PC-3 (cell line): ENCODE measurements around the gene LRP2BP. TPM values are rescaled to one million over a fixed set of nuclear protein-coding genes. Genes with fewer than 3 reads are reported as not detected.

ENCODE experiments used
- ATAC-seq: fragments of 200-7000 bp; cut with Tn5 transposase; 2 replicates; pipeline ENCODE4 v1.9.1; 2020; ENCODE audit warnings: mild to moderate bottlenecking, moderate library complexity
- BruUV-seq: library from RNA; stranded (reverse); fragments of 400-500 nt; replicated peaks from 2 replicates; lab custom pipeline; 2021; lab: Mats Ljungman, UMichigan
- CTCF ChIA-PET: fragments of 300-600 bp; sonication (Branson Sonifier 250); formaldehyde crosslinking; loops from one replicate; lab custom pipeline; 2022; ENCODE audit warnings: antibody characterized with exemption; lab: Charles Lee
- POLR2A ChIA-PET: fragments of 300-600 bp; sonication (Branson Sonifier 250); formaldehyde crosslinking; loops from one replicate; lab custom pipeline; 2022; ENCODE audit warnings: antibody characterized with exemption; ENCODE audit not compliant: unreplicated experiment; lab: Charles Lee
- DNase-seq: peaks from one replicate; pipeline ENCODE4 v3.0.0-alpha.2; 2015
- H2AFZ ChIP-seq: fragments of 300-600 bp; sonication (generic); 2 replicates; pipeline ENCODE4 v1.6.0; 2016; ENCODE audit warnings: antibody characterized with exemption, low read length
- H3F3A ChIP-seq: fragments of 300-600 bp; sonication (generic); one replicate; pipeline ENCODE4 v1.6.0; 2017; ENCODE audit warnings: antibody characterized with exemption, low read length, control low read depth, mild to moderate bottlenecking; ENCODE audit not compliant: unreplicated experiment
- H3K27ac ChIP-seq: fragments of 300-600 bp; sonication (generic); 2 replicates; pipeline ENCODE4 v1.5.1; 2016; ENCODE audit warnings: mild to moderate bottlenecking, low read length
- H3K27me3 ChIP-seq: fragments of 300-600 bp; sonication (generic); 2 replicates; pipeline ENCODE4 v1.6.1; 2016; ENCODE audit warnings: low read length, mixed read lengths
- H3K36me3 ChIP-seq: fragments of 300-600 bp; sonication (generic); 2 replicates; pipeline ENCODE4 v1.6.1; 2016; ENCODE audit warnings: low read depth, mixed run types, low read length, mixed read lengths
- H3K4me1 ChIP-seq: fragments of 300-600 bp; sonication (generic); 2 replicates; pipeline ENCODE4 v1.5.1; 2016; ENCODE audit warnings: low read length; ENCODE audit not compliant: insufficient read depth
- H3K4me2 ChIP-seq: fragments of 300-600 bp; sonication (generic); 2 replicates; pipeline ENCODE4 v1.6.0; 2016; ENCODE audit warnings: low read length
- H3K4me3 ChIP-seq: fragments of 300-600 bp; sonication (generic); 2 replicates; pipeline ENCODE4 v1.5.1; 2016; ENCODE audit warnings: mild to moderate bottlenecking, low read length, mixed read lengths
- H3K79me2 ChIP-seq: fragments of 300-600 bp; sonication (generic); 2 replicates; pipeline ENCODE4 v1.6.1; 2017; ENCODE audit warnings: low read length, mixed read lengths
- H3K9ac ChIP-seq: fragments of 300-600 bp; sonication (generic); 2 replicates; pipeline ENCODE4 v1.6.0; 2016; ENCODE audit warnings: mild to moderate bottlenecking, low read length
- H3K9me2 ChIP-seq: fragments of 300-600 bp; sonication (generic); replicated peaks from 2 replicates; pipeline ENCODE4 v1.6.1; 2016; ENCODE audit warnings: mixed run types, low read length, mixed read lengths
- H3K9me3 ChIP-seq: fragments of 300-600 bp; sonication (generic); 2 replicates; pipeline ENCODE4 v1.6.1; 2016; ENCODE audit warnings: low read length, mixed read lengths
- H4K20me1 ChIP-seq: fragments of 300-600 bp; sonication (generic); 2 replicates; pipeline ENCODE4 v1.6.1; 2016; ENCODE audit warnings: low read length, mixed read lengths
- EZH2 ChIP-seq: fragments of 300-600 bp; sonication (generic); IDR thresholded peaks from one replicate; pipeline ENCODE4 v1.6.1; 2017; ENCODE audit warnings: antibody characterized with exemption, mild to moderate bottlenecking, low read length; ENCODE audit not compliant: unreplicated experiment
- EZH2phosphoT487 ChIP-seq: fragments of 300-600 bp; sonication (generic); IDR thresholded peaks from 2 replicates; pipeline ENCODE4 v1.6.1; 2018; ENCODE audit warnings: mild to moderate bottlenecking, antibody characterized with exemption, low read length, borderline replicate concordance
- intact Hi-C: fragments of 100-400 bp; cut with micrococcal nuclease; formaldehyde crosslinking; loops from 2 replicates; pipeline ENCODE4 v1.9.0; 2023
- total RNA-seq: library from RNA; depleted of rRNA; stranded (reverse); fragments of >200 nt; gene quantifications from 2 replicates; pipeline ENCODE4 v1.2.3, GENCODE V29; 2014
- TF ChIP-seq, protein P1 (sequence below): fragments of 300-600 bp; sonication (generic); conservative IDR thresholded peaks from 2 replicates; pipeline ENCODE4 v1.5.1; 2017; ENCODE audit warnings: antibody characterized with exemption, low read depth, mild to moderate bottlenecking, low read length

The LRP2BP gene
- total RNA-seq, 1 experiment from 2014 or later = 0.44 TPM

DNA sequence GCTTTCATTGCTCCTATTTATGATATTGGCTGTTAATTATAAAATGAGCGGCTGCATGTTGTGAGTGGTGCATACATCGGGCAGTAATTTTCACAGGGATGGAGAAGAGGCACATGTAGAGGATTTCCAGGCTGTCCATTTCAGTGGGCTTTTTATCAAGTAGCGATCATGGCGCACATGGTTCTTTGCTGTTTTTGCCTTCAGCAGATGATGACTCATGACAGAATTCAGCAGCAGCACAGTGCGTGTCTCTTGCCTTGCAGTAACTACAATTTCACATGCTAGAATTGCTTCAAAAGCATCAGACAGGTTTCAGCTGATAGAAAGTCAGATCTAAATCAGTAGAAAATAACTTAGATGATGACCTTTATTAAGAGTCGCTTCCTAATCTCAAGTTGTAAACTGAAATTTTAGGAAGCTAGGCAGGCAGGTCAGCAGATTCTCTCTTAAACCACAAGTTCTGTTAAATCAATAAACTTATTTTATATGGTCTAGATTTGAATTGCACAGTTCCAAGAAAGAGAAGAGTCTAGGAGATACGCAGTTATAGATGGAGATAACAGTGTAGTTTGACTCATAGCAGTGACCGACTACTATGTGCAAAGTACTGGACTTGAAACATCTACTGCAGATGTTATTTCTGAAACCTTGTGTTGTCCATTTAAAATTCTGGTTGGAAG, 35.8 kb downstream of the LRP2BP start:
- no peaks in the 10 kb centered on the region for H3K9me2 ChIP-seq
- no peaks in the 10 kb centered on the region for H3K36me3 ChIP-seq
- H3K4me2 ChIP-seq = no peak overlapping the region
- peaks cover 22% of the 10 kb centered on the region for H3K4me1 ChIP-seq
- no peaks in the 10 kb centered on the region for H3K79me2 ChIP-seq
- H3K9ac ChIP-seq = no peak overlapping the region
- ChIA-PET POLR2A (no interaction called here), CTCF (no interaction called here)
- H3K4me3 ChIP-seq = no peak overlapping the region
- no peak overlapping the region for H2AFZ ChIP-seq
- H3F3A ChIP-seq = no peaks in the 10 kb centered on the region
- no TSS peak for BruUV-seq
- DNase-seq (no peak), ATAC-seq (no peak)
- H3K9me3 ChIP-seq = no peaks in the 10 kb centered on the region
- no peaks in the 10 kb centered on the region for H3K27me3 ChIP-seq
- intact Hi-C loops = no loop called here
- H4K20me1 ChIP-seq = no peaks in the 10 kb centered on the region; the same call in 1 of the 2 replicates
- TF ChIP-seq, protein P1, sequence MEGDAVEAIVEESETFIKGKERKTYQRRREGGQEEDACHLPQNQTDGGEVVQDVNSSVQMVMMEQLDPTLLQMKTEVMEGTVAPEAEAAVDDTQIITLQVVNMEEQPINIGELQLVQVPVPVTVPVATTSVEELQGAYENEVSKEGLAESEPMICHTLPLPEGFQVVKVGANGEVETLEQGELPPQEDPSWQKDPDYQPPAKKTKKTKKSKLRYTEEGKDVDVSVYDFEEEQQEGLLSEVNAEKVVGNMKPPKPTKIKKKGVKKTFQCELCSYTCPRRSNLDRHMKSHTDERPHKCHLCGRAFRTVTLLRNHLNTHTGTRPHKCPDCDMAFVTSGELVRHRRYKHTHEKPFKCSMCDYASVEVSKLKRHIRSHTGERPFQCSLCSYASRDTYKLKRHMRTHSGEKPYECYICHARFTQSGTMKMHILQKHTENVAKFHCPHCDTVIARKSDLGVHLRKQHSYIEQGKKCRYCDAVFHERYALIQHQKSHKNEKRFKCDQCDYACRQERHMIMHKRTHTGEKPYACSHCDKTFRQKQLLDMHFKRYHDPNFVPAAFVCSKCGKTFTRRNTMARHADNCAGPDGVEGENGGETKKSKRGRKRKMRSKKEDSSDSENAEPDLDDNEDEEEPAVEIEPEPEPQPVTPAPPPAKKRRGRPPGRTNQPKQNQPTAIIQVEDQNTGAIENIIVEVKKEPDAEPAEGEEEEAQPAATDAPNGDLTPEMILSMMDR = no peak
- TF ChIP-seq EZH2phosphoT487 (no peak), EZH2 (no peak)
- no peak overlapping the region for H3K27ac ChIP-seq

DNA sequence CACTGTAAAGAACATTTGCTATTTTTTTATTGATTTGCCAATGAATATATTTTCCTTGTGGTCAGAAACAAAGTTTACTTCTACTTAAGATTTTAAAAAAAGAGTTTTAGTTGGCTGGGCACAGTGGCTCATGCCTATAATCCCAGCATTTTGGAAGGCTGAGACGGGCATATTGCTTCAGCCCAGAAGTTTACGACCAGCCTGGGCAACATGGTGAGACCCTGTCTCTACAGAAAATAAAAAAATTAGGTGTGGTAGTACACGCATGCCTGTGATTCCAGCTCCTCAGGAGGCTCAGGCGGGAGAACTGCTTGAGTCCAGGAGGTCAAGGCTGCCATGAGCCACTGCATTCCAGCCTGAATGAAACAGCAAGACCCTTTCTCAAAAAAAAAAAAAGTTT, 36.8 kb downstream of the LRP2BP start:
- CTCF ChIA-PET = no interaction called here
- intact Hi-C loops = loop anchor here (1.0 kb wide), 1 partner anchor 53 kb away; no protein-coding TSS in a partner anchor
- peak; percentile 13 for DNase-seq
- Histone ChIP-seq H3K36me3 (no peaks in the 10 kb centered on the region), H4K20me1 (no peaks in the 10 kb centered on the region; the same call in 1 of the 2 replicates), H3K9ac (no peak overlapping the region), H3K79me2 (no peaks in the 10 kb centered on the region), H2AFZ (no peak overlapping the region), H3K4me2 (peak overlapping the region; percentile 23; the same call in 1 of the 2 replicates), H3K4me1 (peaks cover 22% of the 10 kb centered on the region), H3K9me2 (no peaks in the 10 kb centered on the region), H3K27me3 (no peaks in the 10 kb centered on the region), H3K9me3 (no peaks in the 10 kb centered on the region), H3K27ac (peak overlapping the region; percentile 33; the same call in 1 of the 2 replicates), H3K4me3 (no peak overlapping the region), H3F3A (no peaks in the 10 kb centered on the region)
- peak; percentile 68 for ATAC-seq
- POLR2A ChIA-PET = no interaction called here
- TF ChIP-seq EZH2 (no peak), EZH2phosphoT487 (no peak)
- TF ChIP-seq, protein P1 = no peak
- no TSS peak for BruUV-seq

DNA sequence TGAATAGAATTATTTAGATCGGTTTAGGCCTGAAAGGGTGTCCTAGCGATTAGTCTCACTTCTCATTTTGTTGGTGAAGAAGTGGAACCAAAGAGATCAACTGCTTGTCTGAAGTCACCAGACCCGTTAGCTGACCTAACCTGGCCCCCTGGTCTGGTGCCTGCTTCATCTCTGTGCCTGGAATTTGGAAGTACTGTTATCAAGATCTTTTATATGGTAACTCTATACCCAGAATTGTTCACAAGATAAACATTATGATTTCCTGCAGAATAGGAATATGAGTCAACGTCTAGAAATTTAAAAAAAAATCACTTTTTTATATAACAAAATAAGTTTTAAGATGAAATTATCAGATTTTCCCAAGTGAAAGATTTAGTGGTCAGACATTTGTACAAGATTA, 37.2 kb downstream of the LRP2BP start:
- no peaks in the 10 kb centered on the region for H3K27me3 ChIP-seq
- H3K4me1 ChIP-seq = peaks cover 22% of the 10 kb centered on the region
- no peak overlapping the region for H3K4me3 ChIP-seq
- no peaks in the 10 kb centered on the region for H3K9me2 ChIP-seq
- no peaks in the 10 kb centered on the region for H3K36me3 ChIP-seq
- no peak overlapping the region for H3K4me2 ChIP-seq
- peak; percentile 52 for DNase-seq
- no peak overlapping the region for H3K27ac ChIP-seq
- H2AFZ ChIP-seq = no peak overlapping the region
- CTCF ChIA-PET = no interaction called here
- TF ChIP-seq EZH2phosphoT487 (no peak), EZH2 (no peak)
- TF ChIP-seq, protein P1 = no peak
- ATAC-seq = peak; percentile 96
- POLR2A ChIA-PET = no interaction called here
- intact Hi-C loops = loop anchor here (1.0 kb wide), 1 partner anchor 52 kb away; no protein-coding TSS in a partner anchor
- no peaks in the 10 kb centered on the region for H3K79me2 ChIP-seq
- no peak overlapping the region for H3K9ac ChIP-seq
- BruUV-seq = no TSS peak
- no peaks in the 10 kb centered on the region for H3K9me3 ChIP-seq
- H4K20me1 ChIP-seq = no peaks in the 10 kb centered on the region; the same call in 1 of the 2 replicates
- H3F3A ChIP-seq = no peaks in the 10 kb centered on the region
